HG03039 (cell line): ENCODE measurements around the gene GABBR2.

Source experiments
- ATAC-seq: cut with Tn5 transposase; IDR thresholded peaks from one replicate; pipeline ENCODE4 v1.9.1; 2021; ENCODE audit warnings: mild to moderate bottlenecking, moderate library complexity; ENCODE audit not compliant: unreplicated experiment

The GABBR2 gene

GRCh38 chr9:98248737-98249474 lies 459.8 kb downstream of the GABBR2 start:
- no peak for ATAC-seq

GRCh38 chr9:98247831-98248657 lies 460.7 kb downstream of the GABBR2 start:
- ATAC-seq = no peak

- ATAC-seq = no peak
Observed at GRCh38 chr9:98242426-98242825, 466.3 kb downstream of the GABBR2 start.

GRCh38 chr9:98241357-98242300 lies 467.1 kb downstream of the GABBR2 start:
- no peak for ATAC-seq

- ATAC-seq = no peak
Observed at GRCh38 chr9:98240475-98240874, 468.3 kb downstream of the GABBR2 start.
